GM18508 (cell line): ENCODE results near the gene CFAP73.
"Not testable (repeated sequence)": the region's sequence is repeated elsewhere in the genome, so short reads cannot be mapped to it uniquely, and the experiment has no call there.

Source experiments
- ATAC-seq: cut with Tn5 transposase; IDR thresholded peaks from one replicate; pipeline ENCODE4 v1.9.1; 2021; ENCODE audit warnings: moderate number of reproducible peaks; ENCODE audit not compliant: insufficient read depth, unreplicated experiment

The CFAP73 gene

DNA sequence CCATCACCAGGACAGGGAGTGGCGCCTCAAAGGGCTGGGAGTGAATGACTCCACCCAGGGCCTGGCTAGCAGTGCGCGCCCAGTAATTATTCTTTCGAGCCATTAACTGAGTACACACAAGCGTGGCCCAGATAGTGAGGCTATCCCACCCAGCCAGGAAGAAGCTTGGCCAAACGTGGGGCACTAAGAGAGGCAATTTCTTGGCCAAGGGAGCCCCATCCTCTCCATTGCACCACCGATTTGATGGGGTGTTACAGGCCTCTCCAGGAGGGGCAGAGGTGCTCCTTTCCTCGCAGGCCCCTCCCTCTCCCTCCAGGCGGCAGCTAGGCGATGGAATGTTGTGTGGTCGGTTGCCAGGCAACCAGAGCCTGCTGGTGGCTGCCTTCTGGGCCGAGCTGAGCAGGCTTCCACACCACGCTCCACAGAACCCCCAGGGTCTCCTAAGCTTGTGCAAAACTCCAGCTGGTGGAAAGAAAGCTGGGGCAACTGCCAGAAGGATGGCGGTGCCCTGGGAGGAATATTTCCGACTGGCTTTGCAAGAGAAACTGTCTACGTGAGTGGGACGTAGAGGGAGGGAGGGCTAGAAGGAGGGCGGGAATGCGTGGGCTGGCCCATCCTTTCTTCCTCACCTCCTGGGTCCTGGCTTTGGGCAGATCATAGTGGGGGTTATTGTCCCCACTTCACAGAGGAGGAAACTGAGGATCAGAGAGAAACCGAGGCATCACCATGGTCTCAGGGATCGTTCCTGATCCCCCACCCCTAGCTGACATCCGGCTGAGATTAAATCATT lies at the start of gene CFAP73:
TSS of gene CFAP73 (plus strand) at position 364 of the 790 bp plus-strand sequence. CDS start at position 498, 134 bp downstream.
- no peak for ATAC-seq

DNA sequence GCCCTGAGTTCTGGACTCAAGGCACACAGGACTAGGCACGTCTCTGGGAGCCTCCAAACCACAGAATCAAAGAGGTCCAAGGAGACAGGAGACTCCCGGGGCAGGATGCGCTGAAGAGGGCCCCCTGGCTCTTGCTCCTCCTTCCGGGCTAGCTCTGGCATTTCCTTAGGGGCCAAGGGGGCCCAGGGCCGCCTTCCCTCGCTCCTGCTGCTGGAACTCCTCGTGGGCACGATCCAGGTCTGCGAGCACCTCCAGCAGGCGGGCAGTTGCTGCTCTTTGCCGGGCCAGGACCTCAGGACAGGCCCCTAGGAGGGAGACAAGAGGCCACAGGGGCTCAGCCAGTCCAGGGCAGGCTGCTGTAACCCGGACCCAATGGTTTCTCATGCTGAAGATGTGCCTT lies 49.8 kb upstream of the CFAP73 start:
- ATAC-seq = no peak

DNA sequence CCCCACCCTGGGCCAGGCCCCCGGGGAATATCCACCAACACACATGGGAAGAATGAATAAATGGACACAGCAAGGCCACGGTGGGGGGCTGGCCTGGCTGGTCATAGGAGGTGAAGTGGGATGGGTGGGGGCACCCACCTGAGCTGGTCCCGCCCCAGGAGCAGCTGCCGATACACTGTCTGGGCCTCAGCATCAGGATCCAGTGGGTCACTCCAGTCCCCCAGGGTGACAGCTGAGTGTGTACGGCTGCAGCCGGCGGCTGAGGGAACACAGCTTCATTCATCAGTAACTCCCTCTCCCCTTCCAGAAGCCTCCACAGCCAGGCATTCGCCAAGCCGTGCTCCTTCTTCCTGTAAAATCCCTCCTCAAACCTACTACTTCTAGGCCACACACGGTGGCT lies 47.8 kb upstream of the CFAP73 start:
- ATAC-seq = no peak

GRCh38 chr12:113102811-113103210 lies 46.7 kb upstream of the CFAP73 start:
- ATAC-seq = no peak

DNA sequence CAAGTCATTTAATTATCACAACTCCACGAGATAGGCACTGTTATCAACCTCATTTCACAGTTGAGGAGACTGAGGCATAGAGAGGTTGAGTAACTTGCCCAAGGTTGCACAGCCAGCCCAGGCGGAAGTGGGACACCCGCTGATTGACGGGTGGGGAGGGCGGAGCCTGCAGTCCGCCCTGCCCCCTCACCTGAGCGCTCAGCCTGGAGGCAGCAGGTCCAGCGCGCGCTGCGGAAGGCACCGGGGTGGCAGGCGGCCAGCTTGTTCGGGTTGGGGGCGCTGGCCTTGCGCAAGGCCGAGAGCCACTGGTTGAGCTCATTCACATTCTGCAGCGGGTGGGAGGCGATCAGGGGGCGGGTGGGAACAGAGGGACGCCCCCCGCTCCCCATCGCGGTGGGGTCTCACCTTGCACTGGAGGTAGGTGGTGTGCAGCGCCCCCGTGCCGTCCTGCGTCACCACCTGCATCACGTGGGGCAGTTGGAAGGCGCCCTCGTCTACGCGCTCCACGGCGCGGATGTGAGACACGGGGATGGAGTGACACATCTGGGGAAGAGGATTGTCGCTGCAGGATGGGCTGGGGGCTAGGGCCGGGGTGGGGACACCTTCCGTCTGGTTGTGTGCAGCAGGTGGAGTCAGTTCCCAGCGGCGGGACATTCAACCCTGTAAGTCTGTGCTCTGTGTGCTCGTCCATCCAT lies 45.6 kb upstream of the CFAP73 start:
- ATAC-seq = no peak

GRCh38 chr12:113104953-113105510 lies 44.5 kb upstream of the CFAP73 start:
- ATAC-seq = no peak

- ATAC-seq = no peak
These were observed 43.8 kb upstream of the CFAP73 start for GRCh38 chr12:113105606-113106271.

- ATAC-seq = no peak
These were observed 43.2 kb upstream of the CFAP73 start for GRCh38 chr12:113106361-113106760.

- no peak for ATAC-seq
These were observed 41.2 kb upstream of the CFAP73 start for GRCh38 chr12:113108308-113108707.

GRCh38 chr12:113109360-113109759 lies 40.2 kb upstream of the CFAP73 start:
- no peak for ATAC-seq

- no peak for ATAC-seq
These were observed 39.5 kb upstream of the CFAP73 start for GRCh38 chr12:113109872-113110599.

DNA sequence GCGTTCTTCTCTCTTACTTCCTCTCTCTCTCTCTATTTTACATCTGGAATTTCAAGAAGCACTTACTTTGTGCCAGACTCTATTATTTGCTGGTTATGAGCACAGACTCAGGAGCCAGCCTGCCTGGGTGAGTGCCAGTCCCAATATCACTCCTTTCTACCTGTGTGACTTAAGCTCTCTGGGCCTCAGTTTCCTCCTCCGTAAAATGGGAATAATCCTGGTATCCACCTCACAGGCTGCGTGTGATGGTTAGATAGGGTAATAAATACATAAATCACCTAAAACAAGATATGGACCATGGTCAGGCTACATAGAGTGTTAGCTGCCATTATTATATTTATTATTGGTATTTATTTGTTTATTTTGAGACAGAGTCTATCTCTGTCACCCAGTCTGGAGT lies 38.3 kb upstream of the CFAP73 start:
- no peak for ATAC-seq

GRCh38 chr12:113112043-113112899 lies 37.3 kb upstream of the CFAP73 start:
- ATAC-seq = no peak

DNA sequence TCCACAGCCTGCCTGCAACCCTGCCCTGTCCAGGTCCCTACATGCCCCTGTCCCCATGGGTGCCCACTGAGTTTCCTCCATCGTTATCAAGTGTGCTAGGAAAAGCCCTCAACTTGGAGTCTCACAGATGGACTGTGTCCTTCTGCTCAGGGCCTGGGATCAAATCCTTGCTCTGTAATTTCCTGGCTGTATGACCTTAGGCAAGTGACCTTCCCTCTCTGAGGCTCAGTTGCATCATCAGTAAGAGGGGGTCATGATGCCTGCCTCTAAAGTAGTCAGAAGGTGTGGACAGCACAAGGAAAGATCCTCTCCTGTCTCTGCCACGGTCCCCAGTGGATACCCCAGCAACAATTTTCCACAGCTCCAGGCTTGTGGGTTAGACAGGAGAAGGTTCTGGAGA lies 36.1 kb upstream of the CFAP73 start:
- no peak for ATAC-seq

- no peak for ATAC-seq
These were observed 34.9 kb upstream of the CFAP73 start for GRCh38 chr12:113114447-113115178.

- ATAC-seq = no peak
These were observed 33.9 kb upstream of the CFAP73 start for GRCh38 chr12:113115455-113116126.

GRCh38 chr12:113116875-113117274 lies 32.6 kb upstream of the CFAP73 start:
- no peak for ATAC-seq

- ATAC-seq = not testable (repeated sequence)
These were observed 31.8 kb upstream of the CFAP73 start for GRCh38 chr12:113117684-113118083.
